ENCODE measurements around the gene KCTD15.
A peak's percentile ranks its signal among the peaks of the same experiment; 100 is the strongest.

KCTD15 gene, protein sequence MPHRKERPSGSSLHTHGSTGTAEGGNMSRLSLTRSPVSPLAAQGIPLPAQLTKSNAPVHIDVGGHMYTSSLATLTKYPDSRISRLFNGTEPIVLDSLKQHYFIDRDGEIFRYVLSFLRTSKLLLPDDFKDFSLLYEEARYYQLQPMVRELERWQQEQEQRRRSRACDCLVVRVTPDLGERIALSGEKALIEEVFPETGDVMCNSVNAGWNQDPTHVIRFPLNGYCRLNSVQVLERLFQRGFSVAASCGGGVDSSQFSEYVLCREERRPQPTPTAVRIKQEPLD

DNA sequence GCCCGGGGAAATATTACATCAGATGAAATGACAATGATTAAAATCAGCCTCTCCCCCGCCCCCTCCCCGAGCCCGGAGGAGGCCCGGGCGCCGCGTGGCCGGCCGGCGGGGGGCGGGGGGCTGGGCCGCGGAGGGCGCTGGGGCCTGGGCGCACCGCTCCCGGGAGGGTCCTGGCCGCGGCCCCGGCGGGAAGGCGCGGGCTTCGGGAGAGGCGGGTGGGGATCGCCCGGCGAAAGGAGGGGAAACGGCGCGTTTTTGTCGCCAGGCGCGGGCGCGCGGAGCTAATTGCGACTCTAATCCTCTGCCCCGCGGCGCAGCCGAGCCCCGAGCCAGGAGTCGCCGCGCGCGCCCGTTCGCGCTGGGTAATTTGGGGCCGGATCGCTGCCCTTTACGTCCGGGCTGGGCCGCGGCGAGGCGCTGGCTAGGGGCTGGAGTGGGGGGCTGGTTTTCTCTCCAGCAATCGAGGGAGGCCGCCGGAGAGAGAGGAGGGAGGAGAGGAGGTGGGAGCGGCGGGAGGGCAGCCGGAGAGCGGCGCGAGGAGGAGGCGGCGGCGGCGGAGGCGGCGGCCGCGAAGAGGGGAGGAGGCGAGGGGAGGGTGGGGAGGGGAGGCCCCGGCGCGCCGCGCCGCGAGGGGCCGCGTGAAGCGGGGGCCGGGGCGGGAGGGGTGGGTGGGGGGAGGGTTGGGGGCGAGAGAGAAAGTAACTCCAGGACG lies at the start of gene KCTD15:
Gene KCTD15, plus strand, starts transcription at position 707 of the 712 bp plus-strand sequence. CDS start 3,585 bp downstream, outside the sequence.
- DNase-seq: peak in 1 of 2 experiments; percentile 73

DNA sequence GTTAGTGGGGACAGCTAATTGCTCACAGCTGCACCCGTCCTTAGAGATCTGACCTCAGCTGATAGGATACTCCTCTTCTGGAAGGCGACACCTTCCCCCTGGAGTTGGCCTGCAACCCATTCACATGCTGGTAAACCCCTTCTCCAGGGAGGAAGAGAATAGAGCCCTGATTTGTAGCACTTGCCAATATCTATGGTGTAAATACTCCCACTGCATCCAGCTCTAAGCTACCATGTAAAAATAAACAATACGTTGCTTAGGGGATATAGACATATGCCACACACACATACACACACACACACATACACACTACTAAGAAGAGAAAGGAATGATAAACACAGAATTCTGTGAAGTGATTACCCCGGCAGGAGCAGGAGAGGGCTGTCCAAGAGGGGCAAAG lies 49.4 kb upstream of the KCTD15 start:
- DNase-seq: no peak

DNA sequence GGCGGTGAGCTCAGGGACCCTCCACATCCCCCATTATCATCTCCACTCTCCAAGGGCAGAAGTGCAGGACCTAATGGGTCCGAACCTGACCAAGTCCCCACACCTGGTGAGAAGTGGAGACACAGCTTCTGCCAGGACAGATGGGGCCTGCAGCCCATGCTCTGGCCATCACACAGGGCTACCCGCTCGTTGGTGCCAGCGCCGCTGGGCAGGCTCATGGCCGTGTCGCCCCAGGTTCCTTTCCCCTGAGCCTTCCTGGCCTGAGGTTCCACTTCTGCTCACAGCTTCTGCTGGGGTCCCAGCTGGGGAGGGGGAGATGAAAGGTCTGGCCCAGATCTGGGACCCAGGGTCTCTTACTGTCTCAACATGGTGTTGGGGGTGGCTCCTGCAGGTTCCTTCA lies 48.4 kb upstream of the KCTD15 start:
- DNase-seq: no peak

DNA sequence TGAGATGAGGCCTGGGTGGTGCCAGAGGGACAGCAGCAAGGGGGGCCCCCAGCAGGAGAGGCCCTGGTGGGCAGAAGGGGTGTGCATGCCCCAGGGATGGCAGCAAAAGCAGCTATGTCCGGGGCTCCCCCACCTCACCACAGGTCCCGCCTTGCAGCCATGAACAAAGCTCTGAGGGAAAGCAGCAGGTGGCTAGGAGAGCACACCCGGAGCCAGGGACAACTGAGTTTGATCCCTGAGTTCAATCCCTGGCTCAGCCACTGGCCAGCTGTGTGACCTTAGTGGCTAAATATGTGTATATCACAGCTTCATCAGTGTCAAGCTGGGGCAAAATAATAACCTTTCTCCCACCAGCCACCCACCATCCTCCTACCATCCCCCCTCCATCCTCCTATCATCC lies 47.7 kb upstream of the KCTD15 start:
- DNase-seq: no peak

DNA sequence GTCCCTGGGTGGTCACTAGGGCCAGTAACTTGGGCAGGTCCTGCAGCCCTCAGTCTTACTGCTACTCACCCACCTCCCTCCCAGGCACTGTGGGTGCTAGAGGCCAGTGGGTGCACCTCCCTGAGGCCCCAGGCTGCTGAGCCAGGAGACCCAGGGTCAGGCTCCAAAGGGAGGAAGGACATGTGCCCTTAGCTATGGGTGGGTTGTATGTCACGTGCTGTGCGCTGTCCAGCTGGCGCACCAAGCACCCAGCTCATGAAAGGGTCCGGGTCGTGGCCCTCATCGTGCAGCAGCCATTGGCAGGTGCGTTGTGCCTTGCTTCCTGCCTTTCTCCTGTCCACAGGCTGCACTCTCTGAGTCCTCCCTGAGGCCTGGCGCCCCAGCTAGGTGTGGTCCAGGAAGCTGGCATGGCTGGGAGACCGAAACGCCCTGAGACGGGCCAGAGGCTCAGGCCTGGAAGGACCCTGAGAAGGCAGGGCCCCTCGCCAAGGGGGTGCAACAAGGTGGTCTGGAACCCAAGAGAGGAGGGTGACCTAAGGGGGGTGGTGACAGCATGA lies 47.0 kb upstream of the KCTD15 start:
- DNase-seq: no peak

DNA sequence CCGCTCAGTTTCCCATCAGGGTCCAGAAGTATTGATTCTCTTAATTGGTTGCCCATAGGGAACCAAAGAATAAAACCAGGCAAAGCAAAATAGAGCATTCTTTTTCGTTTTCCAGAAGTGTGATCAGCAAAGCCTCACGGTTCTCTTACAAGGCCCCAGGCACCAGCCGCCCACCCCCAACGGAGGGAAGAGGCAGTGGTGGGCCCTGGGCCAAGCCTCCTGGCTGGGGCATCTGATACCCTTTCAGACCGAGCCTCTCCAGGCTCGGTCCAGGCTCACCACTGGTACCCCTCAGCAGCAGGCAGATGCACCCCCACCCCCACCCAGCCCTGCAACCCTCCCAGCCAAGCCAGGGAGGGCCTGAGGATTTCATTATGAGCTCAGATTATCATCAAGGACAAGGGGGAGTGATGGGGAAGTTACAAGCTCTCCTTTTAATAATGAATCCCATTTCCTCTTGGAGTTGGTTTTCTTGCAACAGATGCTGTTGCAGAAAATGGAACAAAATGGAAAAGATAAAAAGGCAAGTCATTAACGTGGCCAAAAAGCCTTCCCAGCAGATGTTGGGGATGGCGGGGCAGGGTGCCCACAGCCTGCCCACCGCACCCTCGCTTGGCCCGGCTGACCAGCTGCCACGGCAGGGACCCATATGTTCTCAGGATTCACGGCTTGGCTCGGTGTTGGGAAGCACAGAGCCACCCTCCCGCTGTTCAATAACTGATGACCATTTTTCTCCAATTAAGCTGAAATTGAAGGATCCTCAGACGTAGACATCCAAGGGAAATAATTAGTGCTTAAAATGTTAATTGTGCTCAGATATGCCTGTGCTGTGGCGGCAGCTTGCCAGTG lies 45.9 kb upstream of the KCTD15 start:
- DNase-seq: no peak

DNA sequence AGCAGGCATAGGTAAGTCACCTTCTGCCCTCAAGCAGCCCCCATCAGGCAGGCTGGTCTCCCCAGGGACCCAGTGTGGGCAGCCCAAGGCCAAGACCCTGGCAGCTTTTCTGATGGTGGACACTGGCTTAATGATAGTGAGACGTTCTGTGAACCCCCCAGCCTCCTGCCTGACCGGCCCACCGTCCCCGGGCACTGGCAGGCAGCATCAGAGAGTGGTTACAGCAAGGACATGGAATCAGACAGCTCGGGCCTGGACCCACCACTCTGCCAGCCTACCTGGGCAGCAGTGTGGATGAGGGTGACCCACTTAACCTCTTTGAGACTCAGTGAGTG lies 45.3 kb upstream of the KCTD15 start:
- DNase-seq: no peak

DNA sequence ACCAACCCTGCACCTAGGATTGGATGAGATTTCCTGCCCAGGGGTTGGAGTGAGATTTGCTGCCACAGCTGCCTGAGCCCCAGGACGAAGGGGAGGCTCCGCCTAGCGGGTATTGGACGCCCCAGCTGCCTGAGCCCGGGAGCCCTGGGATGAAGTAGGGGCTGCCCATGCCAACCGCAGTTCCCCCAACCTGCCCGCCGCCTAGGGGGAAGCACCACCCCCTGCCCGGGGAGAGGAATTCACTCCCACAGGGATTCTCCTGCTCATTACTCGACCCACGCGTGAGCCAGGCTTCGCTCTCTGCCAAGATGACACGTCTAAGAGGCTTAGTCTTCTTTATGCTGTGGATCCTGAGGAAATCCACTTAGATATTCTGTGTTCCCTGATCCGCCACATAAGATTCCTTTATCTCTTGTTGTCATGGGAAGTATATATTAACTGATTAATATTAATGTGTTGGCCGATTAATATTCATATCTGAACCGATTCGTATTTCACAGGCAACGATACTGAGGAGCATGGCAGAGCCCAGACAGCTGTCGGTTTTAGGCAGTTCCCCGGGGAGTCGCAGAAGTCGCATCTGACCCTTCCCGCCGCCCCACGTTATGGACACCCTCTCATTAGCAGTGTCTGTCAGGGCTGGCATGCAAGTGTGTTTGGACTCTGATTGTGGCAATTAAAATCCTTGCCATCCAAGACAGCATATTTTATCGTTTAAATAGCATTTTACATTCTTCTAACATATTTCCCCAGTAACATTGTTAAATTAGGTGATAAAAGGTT lies 44.5 kb upstream of the KCTD15 start:
- peak in 1 of 2 experiments; percentile 13 for DNase-seq

DNA sequence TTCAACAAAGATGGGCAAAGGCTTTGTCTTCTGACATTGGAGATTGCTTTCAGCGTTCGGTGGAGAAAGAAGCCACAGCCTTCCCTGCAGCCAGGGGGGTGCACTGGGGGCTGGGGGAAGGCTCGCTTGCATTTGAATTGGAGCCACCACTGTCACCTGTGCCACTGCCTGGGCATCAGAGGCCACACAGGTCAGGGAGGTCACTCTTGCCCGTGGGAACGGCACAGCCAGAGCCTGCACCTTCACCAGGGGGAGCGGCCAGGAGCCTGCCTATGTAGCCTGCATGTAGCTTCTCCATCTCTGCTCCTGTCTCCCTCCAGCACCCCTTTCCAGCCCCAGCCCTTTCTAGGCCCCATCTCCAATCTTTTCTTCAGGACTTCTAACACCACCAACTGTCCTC lies 43.7 kb upstream of the KCTD15 start:
- no peak for DNase-seq

DNA sequence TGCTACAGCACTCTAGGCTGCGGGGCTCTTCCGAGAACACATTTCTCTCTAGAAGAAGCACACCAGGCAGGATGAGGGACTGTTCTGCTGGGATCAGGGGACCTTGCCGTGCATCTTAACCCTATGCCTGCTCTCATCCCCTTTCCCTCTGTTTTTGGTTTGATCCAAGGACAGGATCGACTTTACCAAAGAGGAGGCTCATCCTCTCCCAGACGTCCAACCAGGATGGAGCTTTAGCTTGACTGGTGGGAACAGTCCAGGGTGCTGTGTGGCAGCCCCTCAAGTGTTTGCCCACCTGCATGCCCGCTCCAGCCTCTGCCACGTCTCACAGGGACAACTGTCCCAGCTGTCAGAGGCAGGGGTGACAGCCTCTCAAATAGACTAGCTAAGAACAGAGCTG lies 42.3 kb upstream of the KCTD15 start:
- no peak for DNase-seq

DNA sequence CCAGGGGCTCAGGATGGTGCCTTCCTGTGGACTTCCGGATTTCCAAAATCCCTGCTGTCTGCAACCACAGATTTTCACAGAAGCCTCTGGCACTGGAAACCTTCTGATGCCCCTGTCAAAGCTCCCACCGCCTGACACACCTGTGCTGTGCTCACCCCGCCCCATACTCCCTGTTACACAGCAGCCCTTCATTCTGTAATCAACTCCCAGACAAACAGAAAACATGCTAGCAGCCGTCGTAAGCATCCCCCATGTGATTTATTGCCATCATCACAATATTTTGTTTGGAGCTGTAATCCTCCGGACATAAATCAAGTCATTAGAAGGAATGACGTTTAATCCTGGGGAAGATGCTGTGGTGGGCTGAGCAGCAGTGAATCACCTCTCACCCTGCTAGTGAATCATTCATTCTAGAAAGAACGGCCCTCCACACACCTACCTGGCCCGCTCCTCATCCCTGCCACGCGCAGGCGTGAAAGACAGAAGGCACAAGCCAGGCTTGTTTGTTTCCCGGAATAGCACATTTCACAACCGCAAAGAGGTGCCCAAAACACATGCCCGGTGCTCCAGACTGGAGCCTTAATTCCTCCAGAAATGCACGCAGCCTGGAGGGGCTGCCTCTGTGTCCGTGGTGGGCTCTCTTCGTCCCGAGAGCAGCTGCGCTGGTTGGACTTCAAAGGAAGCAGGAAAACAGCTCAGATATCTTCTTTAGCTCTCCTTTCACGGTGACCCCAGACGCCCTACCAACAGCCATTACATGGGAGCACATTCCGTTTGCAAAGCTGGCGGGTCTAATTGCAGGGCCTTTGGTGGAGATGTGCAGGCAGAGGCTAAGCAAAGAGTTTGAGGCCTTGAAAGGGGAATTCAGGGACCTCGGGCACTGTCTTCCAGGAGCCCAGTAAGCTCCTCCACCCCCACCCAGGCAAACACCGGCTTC lies 41.3 kb upstream of the KCTD15 start:
- no peak for DNase-seq

DNA sequence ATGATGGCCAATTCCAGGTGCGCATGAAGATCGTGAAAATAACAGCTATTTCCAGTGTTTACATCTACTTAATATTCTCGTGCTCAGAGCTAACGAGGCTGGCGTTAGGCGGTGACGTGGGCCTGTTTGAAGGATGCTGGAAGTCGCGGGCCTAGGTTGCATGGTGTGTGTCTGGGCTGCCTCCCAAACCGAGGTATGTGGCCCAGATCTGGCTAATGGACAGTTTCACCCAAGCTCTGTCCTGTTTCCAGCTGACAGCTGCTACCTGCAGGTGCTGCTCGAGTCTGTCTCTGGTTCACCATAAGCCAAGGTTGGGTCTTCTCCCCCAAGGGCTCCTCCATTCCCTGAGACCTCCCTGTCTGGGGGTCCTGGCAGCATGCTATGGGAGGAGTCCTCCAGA lies 40.5 kb upstream of the KCTD15 start:
- no peak for DNase-seq

DNA sequence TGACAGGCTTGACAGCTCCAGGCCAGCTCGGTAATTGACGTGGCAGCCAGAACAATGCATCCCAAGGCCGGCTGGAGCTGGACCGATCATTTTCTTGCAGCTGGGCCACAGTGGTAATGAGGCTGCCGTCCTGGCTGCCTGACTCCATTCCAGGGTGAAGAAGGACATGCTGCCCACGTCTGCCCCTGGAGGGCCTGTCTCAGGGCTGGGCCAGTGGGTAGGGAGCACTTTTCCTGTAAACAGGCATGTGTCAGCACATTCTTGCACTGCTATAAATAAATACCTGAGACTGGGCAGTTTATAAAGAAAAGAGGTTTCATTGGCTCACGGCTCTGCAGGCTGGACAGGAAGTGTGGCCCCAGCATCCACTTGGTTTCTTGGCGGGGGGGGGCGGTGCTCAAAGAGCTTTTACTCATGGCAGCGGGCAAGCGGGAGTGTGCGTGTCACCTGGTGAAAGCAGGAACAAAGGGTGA lies 38.1 kb upstream of the KCTD15 start:
- no peak for DNase-seq

DNA sequence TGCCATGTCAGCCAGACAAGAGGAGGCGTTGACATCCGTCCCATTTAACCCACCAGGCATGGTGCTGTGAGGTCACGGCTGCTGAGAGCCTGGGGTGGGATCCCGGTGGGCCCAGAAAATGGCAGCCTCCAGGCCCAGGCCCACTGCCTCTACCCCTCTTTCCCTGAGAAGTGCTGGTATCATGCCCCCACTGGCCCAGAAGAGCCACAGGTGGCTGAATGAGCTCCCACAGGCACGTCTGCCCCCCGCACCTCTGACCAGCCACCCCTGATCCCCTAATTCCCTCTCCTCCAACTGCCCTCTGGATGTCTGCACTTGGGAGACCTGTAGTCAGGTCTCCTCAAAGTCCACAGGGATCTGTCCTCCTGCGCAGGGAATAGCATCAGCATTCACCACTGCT lies 37.3 kb upstream of the KCTD15 start:
- DNase-seq: no peak

DNA sequence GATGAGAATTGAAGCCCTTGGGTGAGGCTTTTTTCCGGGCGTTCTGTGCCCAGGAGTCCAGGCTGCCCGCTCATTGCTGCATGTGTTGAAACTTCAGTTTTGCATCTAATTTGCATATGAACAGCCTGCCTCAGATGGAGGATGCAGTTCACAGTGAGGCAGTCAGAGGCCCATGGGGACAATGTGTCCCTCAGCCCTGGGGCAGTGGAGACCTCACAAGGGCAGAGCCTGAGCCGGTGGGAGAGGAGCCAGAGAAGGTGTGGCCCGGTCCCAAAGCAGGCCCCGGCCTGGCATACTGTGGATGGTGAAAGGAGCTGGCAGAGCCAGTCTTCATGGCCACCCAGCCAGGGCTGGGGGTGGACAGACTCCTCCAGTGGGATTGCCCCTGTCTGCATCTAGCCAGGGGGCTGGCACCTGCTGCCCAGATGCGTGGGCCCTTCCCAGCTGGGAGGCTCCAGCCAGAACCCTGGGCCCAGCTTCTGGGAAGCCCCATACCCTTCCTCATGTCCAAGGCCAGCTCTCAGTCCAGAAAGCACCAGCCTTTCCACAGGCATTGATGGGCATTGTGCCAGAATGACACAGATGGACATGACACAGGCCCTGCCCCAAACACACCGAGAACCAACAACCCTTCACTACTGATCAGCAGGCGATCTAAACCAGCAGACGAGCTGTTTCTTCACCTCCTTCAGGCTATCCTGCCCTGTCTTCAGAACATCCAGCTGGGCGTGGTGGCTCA lies 32.9 kb upstream of the KCTD15 start:
- DNase-seq: no peak

DNA sequence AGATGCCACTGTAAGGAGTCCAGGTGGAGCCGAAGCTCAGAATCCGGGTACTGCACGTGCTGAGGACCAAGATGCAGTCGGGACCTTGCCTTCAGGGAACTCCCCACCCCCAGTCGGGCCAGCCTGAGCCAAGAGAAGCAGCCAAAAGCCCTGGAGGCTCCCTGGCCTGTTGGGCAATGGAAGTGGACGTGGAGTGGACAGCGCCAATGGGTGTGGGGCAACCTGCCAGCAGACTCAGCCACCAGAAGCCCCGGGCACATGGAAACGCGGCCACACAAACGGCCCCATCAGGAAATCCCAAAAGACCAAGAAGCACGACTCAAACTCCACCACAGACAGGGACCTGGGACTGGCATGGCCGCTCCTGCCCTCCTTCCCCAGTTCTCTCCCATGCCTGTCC lies 30.0 kb upstream of the KCTD15 start:
- no peak for DNase-seq

DNA sequence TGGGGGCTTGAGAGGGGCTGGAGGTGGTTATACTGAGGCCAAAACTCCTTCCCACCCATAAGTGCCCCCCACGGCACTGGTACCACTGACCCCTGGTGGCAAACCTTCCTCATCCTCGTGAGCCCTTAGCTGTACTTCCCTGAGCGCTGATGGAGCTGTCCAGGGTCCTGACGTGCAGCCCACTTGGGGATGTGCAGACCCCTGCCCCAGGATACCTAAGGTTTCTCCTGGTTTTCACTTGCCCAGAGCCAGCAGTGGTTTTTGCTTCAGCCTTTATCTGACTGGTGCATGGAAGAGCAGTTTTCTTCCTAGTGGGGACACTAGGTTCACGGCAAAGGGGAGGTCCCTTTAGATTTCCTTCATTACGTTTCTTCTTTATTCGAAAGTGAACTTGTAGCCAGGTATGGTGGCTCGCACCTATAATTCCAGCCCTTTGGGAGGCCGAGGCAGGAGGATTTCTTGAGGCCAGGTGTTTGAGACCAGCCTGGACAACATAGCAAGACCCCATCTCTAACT lies 28.7 kb upstream of the KCTD15 start:
- no peak for DNase-seq

DNA sequence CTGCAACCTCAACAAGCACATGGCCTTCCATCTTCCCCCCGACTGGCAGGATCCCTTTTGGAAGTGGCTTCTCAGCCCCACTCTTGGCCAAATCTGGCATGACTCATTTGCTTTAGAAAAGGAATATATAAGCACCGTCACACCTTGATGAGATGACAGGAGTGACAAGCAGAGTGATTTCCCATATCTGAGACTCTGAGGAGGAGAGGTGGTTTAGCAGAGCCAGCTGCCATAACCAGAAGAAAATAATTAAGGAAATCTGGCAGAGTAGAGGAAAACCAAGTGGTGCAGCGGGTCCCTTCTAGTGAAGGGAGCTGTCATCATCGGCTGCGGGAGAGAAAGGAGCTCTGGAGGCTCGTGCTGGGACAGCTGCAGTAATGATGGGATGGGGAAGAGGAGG lies 27.5 kb upstream of the KCTD15 start:
- DNase-seq: no peak

DNA sequence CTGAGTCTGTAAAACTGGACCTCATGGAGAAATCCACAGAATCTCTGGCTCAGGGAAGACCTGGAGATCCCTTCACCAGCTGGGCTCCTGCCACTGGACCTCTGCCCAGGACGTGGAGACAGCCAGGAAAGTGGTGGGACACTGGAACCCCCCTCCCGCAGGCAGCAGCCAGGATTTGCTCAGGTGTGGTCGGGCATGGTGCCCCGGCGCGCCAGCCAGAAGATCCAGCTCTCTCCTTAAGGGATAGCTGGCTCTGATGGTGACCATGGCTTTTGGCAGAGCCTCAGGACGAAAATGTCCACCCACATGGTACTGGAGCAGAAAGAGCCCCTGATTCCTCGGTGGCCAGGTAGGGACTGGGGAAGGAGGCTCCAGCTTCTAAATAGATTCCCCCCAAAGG lies 26.6 kb upstream of the KCTD15 start:
- DNase-seq: no peak

DNA sequence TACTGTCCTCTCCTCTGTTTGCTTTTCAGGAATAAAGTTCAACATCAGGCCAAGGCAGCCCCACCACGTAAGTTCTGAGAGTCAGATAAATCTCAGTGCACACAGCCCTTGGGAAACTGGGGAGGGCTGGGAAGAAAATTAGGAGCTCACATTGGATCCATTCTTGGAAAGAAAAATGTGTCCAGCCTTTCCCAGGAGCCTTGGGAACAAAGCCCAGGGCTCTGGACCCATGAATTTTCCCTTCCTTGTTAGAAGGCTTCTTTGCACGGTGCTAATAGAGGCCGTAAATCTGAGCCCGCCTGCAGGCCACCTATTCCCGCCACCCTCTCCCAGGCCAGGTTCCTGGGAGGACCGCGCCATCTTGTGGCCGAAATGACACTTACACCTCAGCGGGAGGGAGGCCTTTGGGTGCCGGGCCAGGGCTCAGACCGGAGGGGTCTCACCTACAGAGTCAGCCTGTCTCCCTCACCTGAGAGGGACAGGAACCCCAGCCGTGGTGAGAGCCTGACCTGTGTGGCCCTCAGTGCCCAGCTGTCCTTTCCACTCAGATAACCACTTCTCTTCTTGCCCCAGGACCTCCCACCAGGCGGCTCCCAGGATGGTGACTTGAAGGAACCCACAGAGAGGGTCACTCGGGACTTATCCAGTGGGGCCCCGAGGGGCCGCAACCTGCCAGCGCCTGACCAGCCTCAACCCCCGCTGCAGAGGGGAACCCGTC lies 25.1 kb upstream of the KCTD15 start:
- peak; percentile 57 to 74 for DNase-seq
